Raji (cell line): Measurements from ENCODE around the gene TCF21.

Experiments used
- POLR2A ChIP-seq: IDR thresholded peaks from 2 replicates; pipeline ENCODE4 v1.6.1; 2011; ENCODE audit warnings: low read depth, low read length, control low read depth; ENCODE audit not compliant: insufficient read depth

Gene TCF21

DNA sequence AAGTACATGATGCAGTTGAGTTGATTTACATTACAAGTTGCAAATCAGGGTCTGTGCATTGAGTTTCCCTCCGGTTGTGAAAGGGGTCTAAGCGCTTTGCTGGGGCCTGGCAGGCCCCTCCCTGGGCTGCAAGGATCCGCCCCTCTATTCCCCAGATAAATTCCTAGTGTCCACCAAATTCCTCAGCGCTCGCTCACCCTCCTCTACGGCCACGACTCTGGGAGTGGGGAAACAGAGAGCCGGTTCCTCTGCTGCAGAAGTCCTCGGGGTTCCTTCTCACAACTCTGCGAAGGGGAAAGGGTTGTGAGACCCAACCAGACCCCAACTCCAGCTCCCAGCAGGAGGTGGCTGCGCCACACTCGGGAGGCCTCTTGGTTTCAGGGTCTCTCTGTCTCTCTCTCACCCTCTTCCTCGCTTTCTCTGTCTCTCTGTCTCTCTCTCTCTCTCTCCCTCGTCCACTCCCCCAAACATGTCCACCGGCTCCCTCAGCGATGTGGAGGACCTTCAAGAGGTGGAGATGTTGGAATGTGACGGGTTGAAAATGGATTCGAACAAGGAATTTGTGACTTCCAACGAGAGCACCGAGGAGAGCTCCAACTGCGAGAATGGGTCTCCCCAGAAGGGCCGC, at the start of gene TCF21:
TCF21 (plus strand) TSS at position 185 of the 628 bp plus-strand sequence; CDS start at position 470, 285 bp downstream.
- TF ChIP-seq POLR2A = no peak

DNA sequence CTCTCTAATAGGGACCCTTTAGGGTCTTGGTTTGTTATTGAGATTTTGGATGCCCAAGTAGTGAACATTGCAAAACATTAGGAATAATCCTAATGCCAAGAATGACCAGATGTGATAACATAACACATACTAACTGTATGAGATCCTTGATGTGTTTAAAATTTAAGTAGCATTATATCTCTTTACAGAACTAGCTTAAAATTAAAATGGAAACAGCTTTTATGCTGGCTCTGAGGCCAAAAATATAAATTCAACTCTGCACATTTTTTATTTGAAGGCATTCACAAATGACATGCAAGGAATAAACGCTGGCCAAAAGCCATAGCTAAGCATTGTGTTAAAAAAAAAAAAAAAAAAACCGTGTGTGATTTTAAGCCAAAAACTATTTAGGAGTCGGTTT, 47.7 kb upstream of the TCF21 start:
- TF ChIP-seq POLR2A = no peak

DNA sequence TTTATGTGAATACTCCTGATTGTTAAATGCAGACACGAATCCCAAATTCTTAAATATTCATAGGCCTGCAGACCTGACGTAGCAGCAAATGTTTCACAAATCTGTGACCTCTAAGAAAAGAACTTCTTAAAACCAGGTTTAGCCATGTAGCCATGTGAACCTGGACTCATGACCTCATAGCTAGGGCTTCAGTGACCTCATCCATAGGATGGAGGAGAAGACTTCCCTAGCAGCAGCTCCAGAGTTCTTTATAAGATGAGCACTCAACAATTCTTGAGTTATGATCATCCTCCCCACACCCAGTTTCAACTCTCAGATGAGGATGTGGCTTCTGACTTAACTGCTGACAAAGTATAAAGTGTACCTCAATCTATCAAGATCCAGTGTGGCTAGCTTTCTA, 45.8 kb upstream of the TCF21 start:
- TF ChIP-seq POLR2A = no peak

DNA sequence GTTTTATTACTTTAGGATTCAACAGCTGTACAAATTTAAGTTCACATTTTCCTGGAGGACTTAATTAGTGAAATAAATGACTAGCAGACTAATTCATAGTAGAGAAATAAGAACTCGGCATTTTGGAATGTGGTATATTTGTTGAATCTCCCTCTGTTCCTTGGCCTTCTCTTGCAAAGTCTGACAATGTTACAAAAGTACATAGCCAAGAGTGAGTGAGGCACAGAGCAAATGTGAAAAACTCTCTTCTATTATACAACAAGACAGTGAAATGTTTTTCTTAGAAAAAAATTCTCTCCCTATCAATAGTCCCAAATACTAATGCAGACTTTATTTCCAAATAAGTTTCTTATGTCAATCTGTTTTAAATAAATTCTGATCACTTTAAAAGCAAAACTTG, 44.2 kb upstream of the TCF21 start:
- TF ChIP-seq POLR2A = no peak

DNA sequence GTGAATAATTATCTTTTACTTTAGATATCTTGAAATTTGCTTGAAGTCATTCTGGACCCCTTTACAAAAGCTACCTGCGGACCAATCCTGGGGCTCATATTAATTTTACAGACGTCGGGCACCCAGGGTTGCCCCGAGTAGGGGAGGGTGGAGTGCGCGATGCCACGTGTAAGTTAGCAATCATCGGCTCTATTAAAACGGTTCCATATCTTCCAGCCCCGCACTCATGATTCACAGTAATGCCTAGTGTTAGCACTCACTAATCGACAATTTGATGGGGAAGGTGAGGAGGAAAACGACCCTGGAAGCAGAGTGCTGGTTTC, 34.9 kb upstream of the TCF21 start:
- TF ChIP-seq POLR2A = no peak

DNA sequence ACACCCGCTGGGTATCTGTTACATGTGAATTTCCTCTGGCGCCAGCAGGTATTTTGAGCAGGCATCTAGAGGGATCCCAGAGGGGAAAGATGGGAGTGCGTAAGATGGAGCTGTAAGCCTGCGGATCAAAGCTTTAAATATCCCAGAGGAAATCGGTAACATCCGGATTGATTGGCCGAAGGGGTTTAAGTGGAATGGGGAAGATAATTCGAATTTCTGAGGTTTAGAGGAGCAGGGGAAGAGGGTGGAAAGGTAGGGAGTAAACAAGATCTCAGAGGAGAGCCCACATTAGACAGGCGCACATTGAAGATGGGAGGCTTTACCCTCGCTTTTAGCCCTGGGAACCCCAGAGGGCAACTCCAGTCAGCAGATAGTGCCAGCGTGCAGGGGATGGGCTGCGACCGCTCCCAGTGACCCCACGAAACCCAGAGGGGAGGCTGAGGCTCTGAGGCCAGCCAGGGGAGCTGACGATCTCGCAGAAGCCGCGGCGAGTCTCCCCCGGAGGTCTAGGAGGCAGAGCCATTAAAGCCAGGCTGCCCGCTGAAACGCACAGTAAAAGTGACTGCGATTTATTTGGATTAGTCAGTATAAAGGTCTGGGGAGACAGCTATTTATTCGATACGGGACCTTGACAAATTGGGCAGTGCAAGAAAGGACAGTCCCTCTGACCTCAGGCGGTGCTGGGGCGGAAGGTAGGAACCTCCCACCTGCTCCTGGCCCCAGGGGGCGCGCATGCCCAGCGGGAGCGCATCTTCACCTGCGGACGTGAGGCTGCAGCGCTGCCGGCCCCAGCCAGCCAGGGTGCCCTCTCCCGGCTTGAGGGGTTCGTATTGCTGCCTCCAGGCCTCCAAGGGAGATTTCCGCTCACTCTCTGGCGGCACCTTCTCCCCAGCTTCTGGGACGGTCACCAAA, 34.3 kb upstream of the TCF21 start:
- TF ChIP-seq POLR2A = no peak

DNA sequence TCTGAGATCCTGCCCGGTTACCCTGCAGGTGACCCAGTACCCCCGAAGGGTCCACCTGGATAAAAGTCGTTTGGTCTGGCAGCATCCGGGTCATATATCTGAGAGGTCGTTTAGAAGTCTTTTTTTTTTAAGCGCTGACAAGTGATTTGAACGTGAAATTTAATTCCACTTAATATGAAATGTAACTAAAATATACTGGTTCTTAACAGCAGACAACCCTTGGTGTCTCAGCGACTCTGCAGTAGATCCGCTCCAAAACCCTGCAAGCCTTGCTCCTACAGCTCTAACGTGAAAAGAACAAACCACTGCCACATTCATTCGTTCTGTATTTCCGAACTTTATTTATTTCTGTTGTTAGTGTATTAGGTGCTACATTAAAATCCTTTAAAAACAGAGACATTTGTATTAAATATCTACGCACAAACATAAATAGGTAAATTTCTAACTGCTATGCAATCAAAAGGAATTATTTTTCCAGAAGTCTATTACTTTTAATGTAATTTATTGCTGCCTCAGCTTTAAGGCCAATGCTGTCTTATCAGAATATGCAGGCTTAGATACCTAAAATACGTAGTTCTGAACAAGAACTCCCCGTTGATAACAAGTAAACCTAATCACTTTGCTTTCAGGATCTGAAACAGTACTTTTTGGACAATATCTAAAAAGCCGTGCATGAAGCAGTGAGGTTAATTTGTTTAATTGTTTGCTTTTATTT, 33.5 kb upstream of the TCF21 start:
- no peak for TF ChIP-seq POLR2A

DNA sequence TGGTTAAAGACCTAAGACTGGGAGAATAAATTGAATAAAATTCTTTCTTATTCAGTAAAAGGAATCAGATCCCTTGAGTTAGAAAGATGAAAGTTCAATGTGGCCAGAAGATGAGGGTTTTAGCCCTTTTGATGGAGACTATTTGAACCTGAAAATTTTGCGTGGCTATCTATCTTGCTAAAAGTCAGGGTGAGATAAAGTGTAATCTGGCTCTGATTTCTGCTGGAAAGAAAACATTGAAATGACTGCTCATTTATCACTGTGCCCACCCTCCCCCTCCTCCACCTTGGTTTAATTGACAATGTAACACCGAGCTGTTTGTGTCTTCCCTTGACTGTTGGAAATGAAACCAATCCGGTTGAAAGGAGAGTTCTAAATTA, 32.9 kb upstream of the TCF21 start:
- TF ChIP-seq POLR2A = no peak

DNA sequence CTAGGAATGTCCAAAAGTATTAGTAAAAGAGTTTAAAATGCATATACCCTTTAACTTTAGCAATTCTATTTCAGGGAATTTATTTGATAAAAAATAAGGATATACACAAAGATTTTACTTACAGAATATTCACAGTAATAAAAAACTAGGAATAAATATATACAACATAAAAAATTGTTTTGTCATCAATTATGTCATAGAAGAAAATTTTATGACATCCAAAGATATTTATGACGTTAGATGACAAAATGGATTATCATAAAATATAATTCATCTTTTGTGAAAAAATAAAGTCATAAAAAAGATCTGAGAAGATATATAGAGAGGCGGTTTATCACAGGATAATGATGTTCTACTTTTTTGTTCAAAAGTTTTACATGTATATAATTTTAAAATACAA, 32.0 kb upstream of the TCF21 start:
- no peak for TF ChIP-seq POLR2A

DNA sequence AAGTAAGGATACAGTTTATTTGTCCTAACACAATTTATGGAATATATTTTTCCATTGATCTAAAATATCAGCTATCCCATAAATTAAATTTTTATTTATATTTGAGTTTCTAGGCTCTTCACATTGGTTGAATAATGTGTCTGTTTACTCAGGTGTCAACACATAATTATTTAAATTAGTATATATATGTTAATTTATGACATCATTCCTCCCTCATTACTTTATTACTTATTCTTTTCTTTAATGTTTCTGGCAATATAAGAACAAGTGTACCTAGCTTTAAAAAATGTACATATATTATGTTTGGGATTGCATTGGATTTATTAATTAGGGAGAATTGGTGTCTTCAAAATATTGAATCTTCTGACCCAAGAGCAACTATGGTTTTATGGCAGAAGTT, 31.2 kb upstream of the TCF21 start:
- TF ChIP-seq POLR2A = no peak

DNA sequence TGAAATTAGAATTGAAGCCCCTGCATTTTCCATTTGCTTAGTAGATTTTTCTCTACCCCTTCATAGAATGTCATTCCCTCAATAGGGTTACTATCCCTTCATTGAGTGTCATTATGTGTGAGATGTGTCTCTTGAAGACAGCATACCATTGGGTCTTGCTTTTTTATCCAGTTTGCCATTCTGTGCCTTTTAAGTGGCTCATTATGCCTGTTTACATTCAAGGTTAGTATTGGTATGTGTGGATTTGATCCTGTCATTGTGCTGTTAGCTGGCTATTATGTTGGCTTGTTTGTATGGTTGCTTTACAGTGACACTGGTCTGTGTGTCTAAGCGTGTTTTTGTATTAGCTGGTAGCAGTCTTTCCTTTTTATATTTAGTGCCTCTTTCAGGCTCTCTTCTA, 25.7 kb upstream of the TCF21 start:
- no peak for TF ChIP-seq POLR2A

DNA sequence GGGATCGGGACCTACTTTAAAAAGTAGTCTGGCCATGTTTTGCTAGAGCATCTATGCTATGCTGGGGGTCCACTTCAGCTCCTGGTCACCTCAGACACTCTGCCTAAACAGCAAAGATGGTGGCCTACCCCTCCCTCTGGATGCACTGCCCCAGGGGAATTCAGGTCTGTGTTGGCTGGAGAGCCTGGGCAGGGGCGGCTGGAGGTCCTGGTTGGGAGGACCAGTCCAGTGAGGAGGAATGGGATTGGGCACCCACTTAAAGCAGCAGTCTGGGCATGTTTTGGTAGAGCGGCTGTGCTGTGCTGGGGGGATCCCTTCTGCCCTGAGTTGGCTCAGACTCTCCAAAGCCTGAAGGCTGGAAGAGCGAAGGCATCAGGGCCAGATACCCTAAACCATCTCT, 23.2 kb upstream of the TCF21 start:
- no peak for TF ChIP-seq POLR2A

DNA sequence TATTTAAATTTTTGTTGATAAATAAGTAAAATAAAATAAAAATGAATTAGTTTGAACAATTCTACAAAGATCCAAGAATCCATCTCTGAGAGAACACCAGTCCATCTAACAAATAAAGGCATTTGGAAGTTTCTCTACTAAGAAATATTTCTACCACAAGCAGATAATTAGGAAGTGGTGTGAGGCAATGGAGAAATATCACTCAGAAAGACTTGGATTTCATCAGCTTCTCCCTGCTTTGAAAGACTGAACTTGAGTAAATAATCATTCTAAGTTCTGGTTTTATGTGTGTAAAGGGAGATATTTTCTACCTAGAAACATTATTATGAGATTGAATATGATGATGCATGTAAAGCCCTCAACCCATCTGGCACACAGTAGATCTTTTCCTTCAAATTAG, 17.8 kb upstream of the TCF21 start:
- TF ChIP-seq POLR2A = no peak

DNA sequence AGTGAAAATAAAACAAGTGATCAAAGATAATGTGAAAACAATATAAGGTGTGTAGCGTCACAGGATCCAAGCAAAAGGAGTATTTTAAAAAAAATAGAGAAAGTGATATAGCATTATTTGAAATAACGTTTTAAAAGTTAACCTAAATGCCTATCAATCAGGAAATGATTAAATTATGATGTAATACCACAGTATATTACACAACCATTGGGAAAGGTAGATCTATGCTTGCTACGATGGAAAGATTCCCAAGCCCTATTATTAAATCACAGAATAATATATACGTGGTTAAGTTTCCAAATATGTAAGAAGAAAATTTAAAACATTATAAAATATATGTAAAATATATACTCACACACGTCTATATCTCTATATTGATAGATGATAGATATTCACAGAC, 15.4 kb upstream of the TCF21 start:
- no peak for TF ChIP-seq POLR2A

DNA sequence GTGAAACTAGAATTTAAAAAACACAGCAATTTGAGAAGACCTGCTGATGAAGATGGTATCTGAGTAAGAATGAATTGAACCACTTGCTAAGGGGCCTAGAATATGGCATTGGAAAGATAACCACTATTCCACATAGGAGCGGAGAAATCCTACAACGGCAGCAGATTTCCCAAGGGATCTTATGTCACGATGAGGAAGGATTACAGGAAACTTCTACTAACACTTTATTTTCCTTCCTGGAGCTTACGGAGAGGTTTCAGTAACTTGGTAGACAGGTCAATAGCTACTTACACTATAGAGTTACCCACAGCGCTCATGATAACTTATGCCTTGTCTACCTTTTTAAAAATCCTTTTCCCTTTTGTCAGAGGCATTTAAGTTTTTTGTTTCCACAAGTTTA, 11.8 kb upstream of the TCF21 start:
- no peak for TF ChIP-seq POLR2A

DNA sequence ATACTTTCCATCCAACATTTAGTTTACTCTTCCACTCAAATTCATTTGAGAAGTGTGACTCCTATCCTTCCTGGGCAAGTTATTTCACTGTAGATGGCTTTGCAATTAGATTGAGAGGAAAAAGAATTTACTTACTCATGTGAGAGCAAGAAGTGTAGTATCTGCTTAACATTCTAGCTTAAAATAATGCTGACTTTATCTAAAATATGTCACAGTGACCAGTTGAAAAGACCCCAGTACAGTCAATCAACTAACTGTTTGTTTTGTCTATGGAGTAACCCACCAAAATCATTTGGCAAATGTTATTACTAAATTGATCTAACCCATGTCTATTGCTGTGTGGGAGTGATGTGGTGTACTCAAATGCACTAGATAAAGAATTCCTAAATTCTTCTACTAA, 8.9 kb upstream of the TCF21 start:
- no peak for TF ChIP-seq POLR2A
